ENCODE results near the gene NKX2-1.

DNA sequence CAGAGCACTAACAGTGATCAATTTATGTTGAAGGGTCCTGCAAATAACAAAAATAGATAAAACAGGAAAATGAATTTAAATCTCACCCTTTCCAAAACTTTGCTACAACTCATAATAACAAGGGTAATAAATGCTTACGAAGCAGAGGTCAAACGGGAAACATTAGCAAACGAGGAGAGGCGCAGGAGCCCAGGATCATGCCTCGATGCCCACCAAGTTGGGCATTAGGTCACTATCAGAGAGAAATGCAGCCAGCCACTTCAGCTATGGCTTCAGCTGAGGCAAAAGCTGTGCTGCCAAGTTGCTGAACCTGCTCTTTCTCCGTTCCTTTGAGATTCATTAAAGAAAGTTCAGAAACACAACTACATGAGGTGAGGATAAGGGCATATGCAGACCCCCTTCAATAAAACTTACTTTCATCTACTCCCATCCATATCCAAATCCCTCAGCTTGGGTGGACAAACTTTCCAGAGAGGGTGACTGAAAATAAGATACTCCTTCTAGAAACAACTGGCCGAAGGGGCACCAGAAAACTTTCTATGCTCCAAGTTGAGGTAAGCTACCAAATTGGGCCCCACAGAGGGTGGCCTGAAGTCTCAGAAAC, 7.9 kb downstream of the NKX2-1 start:
- no peak for TF ChIP-seq CTCF (IDR thresholded peaks at IDR 0.05; ENCODE audit: low read depth, low read length, poor library complexity, severe bottlenecking)
- no peak for TF ChIP-seq EZH2phosphoT487 (IDR thresholded peaks at IDR 0.05; ENCODE audit: borderline replicate concordance, low read length)
